LNCaP clone FGC (cell line): ENCODE measurements around the gene C6orf136.

ENCODE experiments used
- DNase-seq: peaks from one replicate; pipeline ENCODE4 v3.0.0-alpha.2; 2011; ENCODE audit warnings: low read depth
- H3K4me3 ChIP-seq: 2 replicates; pipeline ENCODE4 v1.5.1; 2011; ENCODE audit warnings: mild to moderate bottlenecking, low read depth, low read length, control low read depth
- CTCF ChIP-seq: IDR thresholded peaks from 2 replicates; pipeline ENCODE4 v1.5.1; 2012; ENCODE audit warnings: mild to moderate bottlenecking; ENCODE audit not compliant: control insufficient read depth, insufficient read depth; ENCODE audit errors: extremely low read depth

Gene C6orf136

DNA sequence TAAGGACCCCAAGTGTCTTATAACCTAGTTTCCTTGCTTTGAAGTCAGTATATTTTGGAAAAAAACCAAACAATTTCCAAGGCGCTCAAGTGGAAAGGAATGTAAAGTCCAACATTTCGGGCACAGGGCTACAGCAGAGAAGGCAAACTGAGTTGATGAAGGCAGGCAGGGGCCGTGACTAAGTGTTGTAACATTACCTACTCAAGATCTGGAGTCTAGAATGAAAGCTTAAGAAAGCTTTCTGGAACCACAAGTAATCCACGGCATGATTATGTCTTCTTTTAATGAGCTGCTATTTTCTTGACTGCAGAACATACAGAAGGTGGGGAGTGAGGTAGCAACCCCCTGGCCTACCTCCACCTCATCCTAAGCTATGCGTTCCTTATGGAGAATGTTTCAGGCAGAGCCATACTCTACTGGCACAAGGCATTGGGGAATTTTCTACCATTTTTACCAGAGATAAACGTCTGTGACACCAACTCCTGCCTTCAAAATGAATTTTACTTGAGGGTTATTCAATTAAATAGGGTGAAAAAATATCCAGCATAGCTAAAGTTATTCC is 34.2 kb upstream of the C6orf136 start:
- no peak overlapping the region for H3K4me3 ChIP-seq
- no peak for DNase-seq
- no peak for TF ChIP-seq CTCF

DNA sequence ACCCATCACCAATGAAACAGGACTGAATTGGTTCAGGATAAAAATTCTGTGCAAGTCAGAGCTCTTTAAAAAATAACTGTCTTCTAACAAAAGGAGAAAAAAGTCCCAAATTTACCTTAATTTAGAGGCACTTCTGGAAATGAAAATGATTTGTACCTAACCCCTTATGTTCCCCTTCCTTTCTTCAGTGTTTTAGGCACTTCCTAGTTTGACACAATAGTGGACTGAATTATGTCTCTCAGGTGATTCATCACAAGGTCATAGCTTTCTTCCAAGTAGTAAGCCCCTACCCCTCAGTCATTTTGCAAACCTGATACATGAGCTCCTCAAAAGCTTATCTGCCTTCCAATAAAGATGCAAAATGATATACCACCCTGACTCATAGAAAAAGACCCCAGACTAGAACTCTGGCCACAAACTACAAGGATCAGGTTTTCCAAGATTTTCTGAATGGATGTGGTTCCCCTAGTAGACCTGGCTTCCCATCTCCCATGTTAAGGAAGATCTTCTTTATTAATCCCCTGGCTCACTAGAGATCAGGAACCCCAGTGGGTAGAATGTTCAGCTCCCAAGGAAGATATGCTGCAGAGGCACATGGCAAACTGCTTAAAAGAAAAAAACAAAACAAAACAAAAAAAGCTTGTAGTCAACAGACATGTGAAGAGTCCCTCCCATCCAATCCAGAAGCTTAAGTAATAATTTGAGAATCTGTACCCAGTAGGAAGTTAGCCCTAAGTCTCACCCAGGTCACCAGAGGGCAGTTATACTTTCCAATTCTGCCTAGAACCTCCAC is 33.5 kb upstream of the C6orf136 start:
- TF ChIP-seq CTCF, result no peak
- no peak for DNase-seq
- no peak overlapping the region for H3K4me3 ChIP-seq

DNA sequence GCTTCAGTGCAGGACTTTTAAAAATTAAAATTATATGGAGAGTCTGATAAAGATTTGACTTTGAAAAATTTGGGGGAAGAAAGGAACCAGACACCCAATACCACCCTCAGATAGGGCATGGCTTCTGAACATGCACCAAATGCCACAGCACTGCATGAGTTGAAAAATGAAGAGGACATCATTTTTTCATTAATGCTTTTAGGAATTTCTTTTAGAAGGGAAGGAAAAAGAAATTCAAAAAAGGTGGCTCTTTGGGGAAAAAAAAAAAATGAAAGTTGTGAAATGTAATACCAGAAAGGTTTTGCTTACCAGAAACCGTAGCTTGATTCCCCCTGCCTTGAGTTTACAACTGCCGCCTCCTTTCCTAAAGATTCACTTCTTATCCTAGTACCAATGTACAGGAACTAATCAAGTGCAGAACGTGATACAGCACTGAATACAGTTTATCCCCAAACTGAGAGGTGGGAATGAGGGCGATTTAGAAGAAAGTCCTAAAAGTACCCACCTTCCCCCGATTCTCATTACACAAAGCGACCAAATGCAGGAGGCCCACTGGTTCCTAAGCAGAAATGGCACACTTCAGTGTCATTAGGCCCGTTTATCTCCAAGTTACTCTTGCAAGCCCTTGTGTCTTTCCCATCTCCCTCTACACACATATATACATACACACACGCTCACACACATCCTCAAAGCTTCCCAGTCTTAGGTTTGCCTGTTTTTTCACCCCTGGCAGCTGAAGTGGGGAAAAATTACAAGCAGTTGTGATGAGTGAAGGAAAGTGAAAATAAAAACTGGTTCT is 32.7 kb upstream of the C6orf136 start:
- no peak for TF ChIP-seq CTCF
- DNase-seq, result no peak
- H3K4me3 ChIP-seq, result no peak overlapping the region; the same call in 1 of the 2 replicates

DNA sequence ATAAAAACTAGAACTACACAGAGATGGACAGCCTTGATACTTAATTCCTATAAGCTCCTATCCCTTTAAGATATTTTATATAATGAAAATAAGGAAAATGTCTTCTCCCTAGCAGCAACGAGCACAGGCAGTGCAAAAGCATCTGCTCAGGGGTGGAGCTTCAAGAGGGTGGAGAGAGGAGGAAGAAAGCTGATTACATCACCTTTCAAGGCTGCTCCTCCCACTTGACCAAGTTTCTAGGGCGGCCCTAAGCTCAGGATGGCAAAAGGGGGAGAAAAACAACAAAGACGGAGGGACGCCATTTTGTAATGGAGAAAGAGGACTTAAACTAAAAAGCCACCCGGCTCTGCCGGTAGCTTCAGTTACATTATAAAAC is 32.1 kb upstream of the C6orf136 start:
- peak; percentile 94 for DNase-seq
- H3K4me3 ChIP-seq, result peak overlapping the region; percentile 79
- no peak for TF ChIP-seq CTCF

DNA sequence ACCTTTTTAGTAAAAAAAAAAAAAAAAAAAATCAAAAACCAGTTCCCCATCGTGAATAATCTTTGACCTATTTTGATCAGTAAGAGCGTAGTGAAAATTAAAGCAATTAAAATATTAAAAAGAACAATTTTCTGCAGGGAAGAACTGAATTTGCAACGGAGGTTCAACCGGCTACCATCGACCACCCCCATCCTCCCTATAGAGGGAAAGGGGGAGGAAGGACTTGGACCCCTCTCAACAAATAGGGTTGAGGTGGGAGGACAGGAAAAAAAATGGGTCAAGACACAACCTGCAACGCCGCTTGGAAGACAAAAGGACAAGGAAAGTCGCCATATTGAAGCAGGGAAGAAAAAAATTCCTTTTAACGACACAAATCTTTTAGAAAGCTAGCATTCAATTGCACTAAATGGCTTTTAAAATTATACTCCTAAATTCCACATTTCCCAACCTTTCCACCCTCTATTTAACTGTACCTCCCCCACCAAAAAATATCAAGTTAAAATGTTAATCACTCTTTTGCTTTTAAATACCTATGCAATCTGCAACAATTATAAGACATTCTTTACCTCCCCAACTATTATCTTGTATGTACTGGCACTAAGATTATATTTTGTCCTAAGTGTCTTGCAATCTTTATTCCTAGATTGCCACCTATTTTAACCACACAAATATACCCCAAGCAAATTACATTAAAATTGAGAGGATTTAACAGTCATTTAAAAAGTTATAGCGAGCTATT is 31.5 kb upstream of the C6orf136 start:
- TF ChIP-seq CTCF, result no peak
- H3K4me3 ChIP-seq, result peak overlapping the region; percentile 79
- DNase-seq, result peak; percentile 57

DNA sequence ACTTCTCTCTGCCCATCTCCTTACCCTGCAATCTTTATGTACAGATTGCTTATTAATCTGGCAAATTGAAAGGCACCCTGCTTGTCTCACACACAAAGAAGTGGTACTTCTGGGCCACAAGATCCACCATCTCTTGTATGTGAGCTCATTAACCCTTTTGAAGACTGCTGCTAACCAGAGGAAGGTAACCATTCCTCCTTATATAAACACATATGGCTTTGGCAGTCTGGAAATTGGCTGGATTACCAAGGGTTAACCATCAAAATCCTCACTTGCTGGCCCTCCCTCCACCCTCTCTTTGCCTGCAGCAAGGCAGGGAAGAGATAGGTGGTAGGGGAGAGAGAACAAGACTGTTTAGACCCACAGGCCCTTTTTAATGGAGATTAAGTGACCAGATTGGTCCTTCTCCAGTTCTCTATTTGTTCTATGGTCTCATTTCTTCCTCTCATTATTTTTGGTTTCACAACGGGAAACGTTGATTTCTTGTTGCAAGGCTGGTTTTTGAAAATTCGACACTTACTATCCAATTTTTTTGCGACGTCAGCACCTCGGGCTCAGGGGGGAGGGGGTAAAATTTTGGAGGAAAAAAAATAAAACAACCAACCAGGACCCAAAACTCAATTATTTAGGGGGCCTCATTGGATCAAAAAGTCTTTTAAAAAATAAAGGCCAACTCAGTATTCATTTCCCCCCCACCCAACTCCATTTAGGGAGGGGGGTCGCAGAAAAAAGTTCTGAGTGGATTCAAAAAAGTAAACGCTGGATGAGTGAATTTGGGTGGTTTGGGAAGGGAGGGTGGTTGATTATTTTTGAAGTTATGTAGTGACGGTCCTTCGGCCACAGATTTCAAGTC is 30.7 kb upstream of the C6orf136 start:
- no peak for DNase-seq
- peak overlapping the region; percentile 79 for H3K4me3 ChIP-seq
- TF ChIP-seq CTCF, result no peak
